Mesenchymal stem cell (in vitro differentiated cells and primary cell): ENCODE results near the gene ZNF74.

ENCODE experiments used
- DNase-seq: peaks from one replicate; pipeline ENCODE4 v3.0.0-alpha.2; 2013
- H2AFZ ChIP-seq: one replicate; pipeline ENCODE4 v1.6.1; 2013; ENCODE audit warnings: low read depth, mild to moderate bottlenecking, control low read depth, inconsistent platforms, low read length, moderate library complexity
- H2AK5ac ChIP-seq: 2 replicates; pipeline ENCODE4 v1.6.1; 2013; ENCODE audit warnings: low read length, moderate library complexity, mild to moderate bottlenecking, inconsistent platforms; ENCODE audit not compliant: severe bottlenecking
- H2BK120ac ChIP-seq: one replicate; pipeline ENCODE4 v1.6.1; 2013; ENCODE audit warnings: low read depth, mild to moderate bottlenecking, inconsistent platforms, low read length, moderate library complexity
- H2BK12ac ChIP-seq, 2 experiments: one replicate each; pipeline ENCODE4 v1.6.1; 2013; ENCODE audit warnings: inconsistent platforms in 2 of 2, low read length in 2 of 2, mild to moderate bottlenecking in 2 of 2, moderate library complexity in 2 of 2, control low read depth in 1 of 2
- H2BK15ac ChIP-seq: one replicate; pipeline ENCODE4 v1.6.1; 2013; ENCODE audit warnings: mild to moderate bottlenecking, low read depth, inconsistent platforms; ENCODE audit not compliant: poor library complexity, severe bottlenecking
- H2BK5ac ChIP-seq: 2 replicates; pipeline ENCODE4 v1.6.1; 2013; ENCODE audit warnings: low read depth, mild to moderate bottlenecking, low read length, control low read depth, inconsistent platforms; ENCODE audit not compliant: poor library complexity, severe bottlenecking
- H3K14ac ChIP-seq, 2 experiments: one replicate each; pipeline ENCODE4 v1.6.1; 2013; ENCODE audit warnings: inconsistent platforms in 2 of 2, low read length in 2 of 2, control low read depth in 1 of 2, mild to moderate bottlenecking in 1 of 2, moderate library complexity in 1 of 2
- H3K18ac ChIP-seq, 2 experiments: one replicate each; pipeline ENCODE4 v1.6.1; 2013; ENCODE audit warnings: inconsistent platforms in 2 of 2, low read length in 2 of 2, control low read depth in 1 of 2, low read depth in 1 of 2, mild to moderate bottlenecking in 1 of 2
- H3K23ac ChIP-seq, 2 experiments: one replicate each; pipeline ENCODE4 v1.6.1; 2013; ENCODE audit warnings: inconsistent platforms in 2 of 2, low read length in 2 of 2, mild to moderate bottlenecking in 2 of 2, moderate library complexity in 2 of 2, control low read depth in 1 of 2
- H3K27ac ChIP-seq: 2 replicates; pipeline ENCODE4 v1.5.1; 2013; ENCODE audit warnings: mild to moderate bottlenecking, moderate library complexity, low read length, control low read depth, inconsistent platforms; ENCODE audit not compliant: poor library complexity, severe bottlenecking
- H3K27me3 ChIP-seq, 2 experiments: 2 replicates each; pipeline versions ENCODE4 v1.6.1 to v1.7.0; 2013; ENCODE audit warnings: low read length in 2 of 2, mild to moderate bottlenecking in 2 of 2, moderate library complexity in 2 of 2, control low read depth in 1 of 2, inconsistent platforms in 1 of 2; ENCODE audit not compliant: control insufficient read depth in 1 of 2, insufficient read depth in 1 of 2
- H3K36me3 ChIP-seq, 2 experiments: 2 replicates each; pipeline versions ENCODE4 v1.6.1 to v1.7.0; 2013; ENCODE audit warnings: low read length in 2 of 2, control low read depth in 1 of 2, inconsistent platforms in 1 of 2, low read depth in 1 of 2, mild to moderate bottlenecking in 1 of 2; ENCODE audit not compliant: insufficient read depth in 2 of 2, control insufficient read depth in 1 of 2
- H3K4ac ChIP-seq, 2 experiments: one replicate each; pipeline ENCODE4 v1.6.1; 2013; ENCODE audit warnings: inconsistent platforms in 2 of 2, low read length in 2 of 2, mild to moderate bottlenecking in 2 of 2, moderate library complexity in 2 of 2, control low read depth in 1 of 2, low read depth in 1 of 2
- H3K4me1 ChIP-seq: 2 replicates; pipeline ENCODE4 v1.6.1; 2013; ENCODE audit warnings: low read depth, low read length, control low read depth; ENCODE audit not compliant: control insufficient read depth, insufficient read depth
- H3K4me2 ChIP-seq: 2 replicates; pipeline ENCODE4 v1.6.1; 2013; ENCODE audit warnings: low read length, mild to moderate bottlenecking, inconsistent platforms; ENCODE audit not compliant: poor library complexity, severe bottlenecking
- H3K4me3 ChIP-seq, 2 experiments: 2 replicates each; pipeline versions ENCODE4 v1.5.1 to v1.7.0; 2013; ENCODE audit warnings: low read length in 2 of 2, mild to moderate bottlenecking in 2 of 2, control low read depth in 1 of 2, low read depth in 1 of 2; ENCODE audit not compliant: insufficient read depth in 1 of 2
- H3K79me1 ChIP-seq: replicated peaks from 2 replicates; pipeline ENCODE4 v1.6.1; 2013; ENCODE audit warnings: mild to moderate bottlenecking, control low read depth, low read length, inconsistent platforms; ENCODE audit not compliant: poor library complexity, severe bottlenecking
- H3K9ac ChIP-seq: 2 replicates; pipeline ENCODE4 v1.7.0; 2013; ENCODE audit warnings: mild to moderate bottlenecking, low read length, moderate library complexity
- H3K9me3 ChIP-seq: 2 replicates; pipeline ENCODE4 v1.7.0; 2013; ENCODE audit warnings: mild to moderate bottlenecking, low read length; ENCODE audit not compliant: control insufficient read depth
- H4K8ac ChIP-seq: one replicate; pipeline ENCODE4 v1.6.1; 2013; ENCODE audit warnings: inconsistent platforms, mild to moderate bottlenecking, low read length, moderate library complexity
- H4K91ac ChIP-seq: one replicate; pipeline ENCODE4 v1.6.1; 2013; ENCODE audit warnings: mild to moderate bottlenecking, low read length, inconsistent platforms
- WGBS: methylation state at CpG from one replicate; pipeline ENCODE4 v1.1.7; 2013; ENCODE audit warnings: mixed read lengths; 5-methylcytosine and 5-hydroxymethylcytosine counted together

ZNF74 gene

DNA sequence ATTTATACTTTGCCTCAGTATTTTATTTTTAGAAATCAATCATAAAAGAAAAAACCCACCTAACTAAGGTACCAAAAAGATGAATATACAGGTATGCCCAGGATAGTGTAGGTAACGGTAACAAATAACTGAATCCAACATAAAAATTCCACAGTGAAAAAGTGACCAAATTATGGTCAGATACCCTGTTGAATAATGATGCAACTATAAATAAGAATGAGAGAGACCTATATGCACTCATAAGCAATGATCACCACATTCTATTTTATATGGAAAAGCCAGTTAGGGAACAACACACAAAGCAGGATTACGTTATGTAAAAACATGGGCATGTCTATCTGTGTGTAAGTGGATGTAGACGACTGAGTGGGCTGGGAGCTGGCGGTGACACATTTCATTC is 7.0 kb upstream of the ZNF74 start:
- Histone ChIP-seq H3K4me3 (no peak overlapping the region), H2BK120ac (no peak overlapping the region), H2AK5ac (no peak overlapping the region), H3K23ac (no peak overlapping the region), H4K91ac (no peak overlapping the region), H3K4me1 (no peaks in the 10 kb centered on the region), H2BK15ac (no peak overlapping the region), H2AFZ (no peak overlapping the region), H2BK5ac (no peak overlapping the region), H3K79me1 (no peaks in the 10 kb centered on the region), H4K8ac (no peak overlapping the region), H3K18ac (no peak overlapping the region), H2BK12ac (no peak overlapping the region), H3K27ac (no peak overlapping the region), H3K9me3 (no peaks in the 10 kb centered on the region), H3K27me3 (peaks cover 12 to 20% of the 10 kb centered on the region in 2 experiments), H3K4me2 (no peak overlapping the region), H3K4ac (no peak overlapping the region), H3K14ac (no peak overlapping the region), H3K36me3 (no peaks in the 10 kb centered on the region), H3K9ac (no peak overlapping the region)
- 100% methylated on average over 2 of the region's 4 CpGs for WGBS
- DNase-seq = no peak

DNA sequence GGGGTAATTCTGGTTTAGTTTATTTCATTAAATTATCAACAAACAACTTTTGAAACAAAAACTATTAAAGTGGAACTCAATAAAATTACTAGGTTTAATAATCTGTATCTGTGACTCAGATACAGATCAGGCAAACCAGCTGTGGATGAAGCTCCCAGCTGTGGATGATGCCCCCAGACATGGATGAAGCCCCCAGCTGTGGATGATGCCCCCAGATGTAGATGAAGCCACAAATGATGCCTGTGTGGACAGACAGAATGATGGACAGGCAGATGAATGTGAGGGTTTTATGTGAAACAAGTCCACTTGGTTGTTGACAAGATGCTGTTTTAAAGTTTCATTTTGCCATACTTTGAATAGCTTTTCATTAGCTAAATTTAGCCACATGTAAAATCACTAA is 5.8 kb upstream of the ZNF74 start:
- no peak for DNase-seq
- H3K23ac ChIP-seq = no peak overlapping the region
- no peak overlapping the region for H3K27ac ChIP-seq
- H3K4me3 ChIP-seq = no peak overlapping the region
- H2BK120ac ChIP-seq = no peak overlapping the region
- no peak overlapping the region for H2AK5ac ChIP-seq
- no peak overlapping the region for H3K18ac ChIP-seq
- no peaks in the 10 kb centered on the region for H3K36me3 ChIP-seq
- peaks cover under 1% of the 10 kb centered on the region for H3K4me1 ChIP-seq
- H3K79me1 ChIP-seq = no peaks in the 10 kb centered on the region
- H4K91ac ChIP-seq = no peak overlapping the region
- no peak overlapping the region for H3K9ac ChIP-seq
- no peak overlapping the region for H3K4ac ChIP-seq
- no peak overlapping the region for H2AFZ ChIP-seq
- no peak overlapping the region for H2BK15ac ChIP-seq
- no peak overlapping the region for H2BK5ac ChIP-seq
- H3K4me2 ChIP-seq = no peak overlapping the region
- H3K14ac ChIP-seq = no peak overlapping the region
- H2BK12ac ChIP-seq = no peak overlapping the region
- no peaks in the 10 kb centered on the region for H3K9me3 ChIP-seq
- peaks cover 11 to 20% of the 10 kb centered on the region in 2 experiments for H3K27me3 ChIP-seq
- no peak overlapping the region for H4K8ac ChIP-seq

DNA sequence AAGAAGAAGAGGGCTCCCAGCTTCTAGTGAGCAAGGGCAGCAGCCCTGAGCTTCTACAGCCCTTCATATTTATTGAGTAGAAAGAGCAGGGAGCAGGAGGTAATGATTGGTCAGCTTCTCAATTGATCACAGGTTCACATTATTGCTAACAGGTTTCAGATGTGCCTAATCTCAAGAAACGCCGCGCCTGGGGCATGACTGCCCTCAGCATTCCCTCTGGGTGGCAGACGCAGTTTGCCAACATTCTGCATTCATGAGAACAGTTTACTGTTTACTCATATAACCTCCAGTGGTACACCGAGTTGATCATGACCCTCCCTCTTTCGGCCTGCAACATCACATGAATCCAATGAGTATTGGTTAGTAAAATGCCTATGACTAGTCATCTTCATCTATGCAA is 4.7 kb upstream of the ZNF74 start:
- H3K27ac ChIP-seq = no peak overlapping the region
- peaks cover 7% of the 10 kb centered on the region for H3K4me1 ChIP-seq
- H3K14ac ChIP-seq = no peak overlapping the region
- H3K23ac ChIP-seq = no peak overlapping the region
- no peak overlapping the region for H2BK120ac ChIP-seq
- no peak overlapping the region for H2AFZ ChIP-seq
- H3K9me3 ChIP-seq = no peaks in the 10 kb centered on the region
- H3K27me3 ChIP-seq = peaks cover 5 to 11% of the 10 kb centered on the region in 2 experiments
- 99% methylated on average over 4 of the region's 6 CpGs for WGBS
- no peak for DNase-seq
- no peak overlapping the region for H2BK15ac ChIP-seq
- no peak overlapping the region for H4K8ac ChIP-seq
- no peak overlapping the region for H2BK12ac ChIP-seq
- H3K4me2 ChIP-seq = no peak overlapping the region
- no peaks in the 10 kb centered on the region for H3K36me3 ChIP-seq
- H3K4ac ChIP-seq = no peak overlapping the region
- H3K4me3 ChIP-seq = no peak overlapping the region
- H3K79me1 ChIP-seq = peaks cover 3% of the 10 kb centered on the region
- no peak overlapping the region for H3K18ac ChIP-seq
- H3K9ac ChIP-seq = no peak overlapping the region
- H4K91ac ChIP-seq = no peak overlapping the region
- no peak overlapping the region for H2AK5ac ChIP-seq
- no peak overlapping the region for H2BK5ac ChIP-seq

DNA sequence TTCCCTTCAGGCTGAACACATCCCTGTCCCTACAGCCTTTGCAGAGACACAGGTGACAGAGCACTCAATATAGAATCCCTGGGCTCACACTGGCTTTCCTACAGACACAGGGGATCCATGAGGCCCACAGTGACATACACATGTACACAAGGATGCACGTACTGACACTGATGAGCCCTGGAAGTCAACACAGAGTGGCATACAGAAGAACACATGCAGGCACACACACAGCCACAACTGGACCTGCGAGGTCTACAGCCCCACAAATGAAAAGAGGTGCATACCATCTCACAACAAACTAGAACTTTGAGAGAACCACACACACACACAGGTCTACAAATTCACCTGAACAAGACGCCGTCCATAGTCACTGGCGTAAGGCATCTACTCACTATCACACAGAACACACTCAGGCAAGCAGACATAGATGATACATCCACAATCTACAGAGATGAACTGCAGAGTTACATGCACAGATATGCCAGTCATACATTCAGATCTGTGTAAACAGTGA is 3.5 kb upstream of the ZNF74 start:
- Histone ChIP-seq H3K4ac (no peak overlapping the region), H3K4me1 (peaks cover 17% of the 10 kb centered on the region), H3K4me3 (no peak overlapping the region), H3K4me2 (no peak overlapping the region), H3K14ac (no peak overlapping the region), H3K9ac (no peak overlapping the region), H3K79me1 (peaks cover 9% of the 10 kb centered on the region), H3K27me3 (peaks cover 4 to 7% of the 10 kb centered on the region in 2 experiments), H4K91ac (no peak overlapping the region), H2BK15ac (no peak overlapping the region), H2BK5ac (no peak overlapping the region), H4K8ac (no peak overlapping the region), H2BK12ac (no peak overlapping the region), H2AK5ac (no peak overlapping the region), H3K27ac (no peak overlapping the region), H3K36me3 (peaks cover 0 to 2% of the 10 kb centered on the region in 2 experiments), H2BK120ac (no peak overlapping the region), H2AFZ (no peak overlapping the region), H3K23ac (no peak overlapping the region), H3K9me3 (no peaks in the 10 kb centered on the region), H3K18ac (no peak overlapping the region)
- 91% methylated on average over 5 of the region's 5 CpGs for WGBS
- no peak for DNase-seq
